Mesothelial cell of epicardium (in vitro differentiated cells): ENCODE measurements around the gene NR1H3. TPM values are rescaled to one million over a fixed set of nuclear protein-coding genes. Genes with fewer than 3 reads are reported as not detected.

Source experiments
- DNase-seq, 2 experiments: peaks; one replicate each; pipeline ENCODE4 v3.0.0; 2021; ENCODE audit warnings: low spot score in 2 of 2; ENCODE audit not compliant: unreplicated experiment in 2 of 2
- H3K27ac Mint-ChIP-seq: 2 replicates; pipeline ENCODE4 v1.8.0; 2021; ENCODE audit warnings: mixed read lengths
- H3K27me3 Mint-ChIP-seq: 2 replicates; pipeline ENCODE4 v1.8.0; 2021; ENCODE audit warnings: low read depth, mixed read lengths
- H3K36me3 Mint-ChIP-seq: 2 replicates; pipeline ENCODE4 v1.8.0; 2021; ENCODE audit warnings: mixed read lengths
- H3K4me1 Mint-ChIP-seq: 2 replicates; pipeline ENCODE4 v1.8.0; 2021; ENCODE audit warnings: mixed read lengths
- H3K4me3 Mint-ChIP-seq: 2 replicates; pipeline ENCODE4 v1.8.0; 2021; ENCODE audit warnings: mild to moderate bottlenecking, moderate library complexity, mixed read lengths
- H3K9me3 Mint-ChIP-seq: 2 replicates; pipeline ENCODE4 v1.8.0; 2021; ENCODE audit warnings: mixed read lengths
- CTCF ChIP-seq: fragments of 200-600 bp; sonication (generic); IDR thresholded peaks from one replicate; pipeline ENCODE4 v1.5.0; 2021; ENCODE audit warnings: antibody characterized with exemption; ENCODE audit not compliant: unreplicated experiment
- total RNA-seq: library from RNA; stranded (reverse); gene quantifications from 3 replicates; pipeline ENCODE4 v1.2.1, GENCODE V29; 2021

The NR1H3 gene
- total RNA-seq, 1 donor from 2014 or later = 26.5 TPM

GRCh38 chr11:47233051-47233450 lies 24.7 kb upstream of the NR1H3 start:
- H3K27me3 Mint-ChIP-seq = no peaks in the 10 kb centered on the region
- no peak for TF ChIP-seq CTCF
- no peak overlapping the region for H3K27ac Mint-ChIP-seq
- DNase-seq = no peak
- H3K4me1 Mint-ChIP-seq = peaks cover 4% of the 10 kb centered on the region
- no peaks in the 10 kb centered on the region for H3K9me3 Mint-ChIP-seq
- no peak overlapping the region for H3K4me3 Mint-ChIP-seq
- peaks cover 25% of the 10 kb centered on the region for H3K36me3 Mint-ChIP-seq

- Mint-ChIP-seq H3K9me3 (no peaks in the 10 kb centered on the region), H3K36me3 (peaks cover 24% of the 10 kb centered on the region), H3K4me3 (no peak overlapping the region), H3K4me1 (peaks cover 4% of the 10 kb centered on the region), H3K27ac (no peak overlapping the region), H3K27me3 (no peaks in the 10 kb centered on the region)
- TF ChIP-seq CTCF = no peak
- DNase-seq = no peak
These were observed 23.7 kb upstream of the NR1H3 start for GRCh38 chr11:47233989-47234668.

- peaks cover 4% of the 10 kb centered on the region for H3K4me1 Mint-ChIP-seq
- H3K36me3 Mint-ChIP-seq = peaks cover 24% of the 10 kb centered on the region
These were observed 23.1 kb upstream of the NR1H3 start for GRCh38 chr11:47234669-47235100.

GRCh38 chr11:47235163-47235562 lies 22.6 kb upstream of the NR1H3 start:
- Mint-ChIP-seq H3K27ac (no peak overlapping the region), H3K27me3 (no peaks in the 10 kb centered on the region), H3K9me3 (no peaks in the 10 kb centered on the region), H3K4me1 (peaks cover 4% of the 10 kb centered on the region), H3K4me3 (no peak overlapping the region), H3K36me3 (peaks cover 28% of the 10 kb centered on the region)
- DNase-seq = no peak
- TF ChIP-seq CTCF = no peak

More at GRCh38 chr11:47234669-47235100, 23.1 kb upstream of the NR1H3 start:
- Mint-ChIP-seq H3K9me3 (no peaks in the 10 kb centered on the region), H3K27ac (no peak overlapping the region), H3K27me3 (no peaks in the 10 kb centered on the region), H3K4me3 (no peak overlapping the region)
- no peak for DNase-seq
- TF ChIP-seq CTCF = no peak

GRCh38 chr11:47236482-47236881 lies 21.3 kb upstream of the NR1H3 start:
- no peaks in the 10 kb centered on the region for H3K27me3 Mint-ChIP-seq
- no peak for DNase-seq
- TF ChIP-seq CTCF = no peak
- no peak overlapping the region for H3K4me3 Mint-ChIP-seq
- peaks cover 28% of the 10 kb centered on the region for H3K36me3 Mint-ChIP-seq
- no peaks in the 10 kb centered on the region for H3K9me3 Mint-ChIP-seq
- peaks cover 4% of the 10 kb centered on the region for H3K4me1 Mint-ChIP-seq
- H3K27ac Mint-ChIP-seq = no peak overlapping the region
